ENCODE measurements around the gene VIPR1.

- no peak for TF ChIP-seq CTCF (IDR thresholded peaks at IDR 0.05)
- no peak for TF ChIP-seq POLR2A (IDR thresholded peaks at IDR 0.05)
- no peak for TF ChIP-seq EP300 (IDR thresholded peaks at IDR 0.05)
Measured at GRCh38 chr3:42503251-42503924, 945 bp downstream of the VIPR1 start.

Measured in sigmoid colon (tissue), 4 donors.